Dermis blood vessel endothelial cell (primary cell): ENCODE results near the gene TMEM88. TPM values are rescaled to one million over a fixed set of nuclear protein-coding genes. Genes with fewer than 3 reads are reported as not detected.
A peak's percentile ranks its signal among the peaks of the same experiment; 100 is the strongest.

Source experiments
- DNase-seq: peaks from one replicate; pipeline ENCODE4 v3.0.0; 2010
- total RNA-seq: library from RNA; depleted of rRNA; stranded (reverse); fragments of >200 nt; gene quantifications from 2 replicates; pipeline ENCODE4 v1.2.3, GENCODE V29; 2014

The TMEM88 gene
- total RNA-seq, 1 donor from 2014 or later, result 111 TPM

GRCh38 chr17:7844292-7845154, 10.3 kb upstream of the TMEM88 start:
- DNase-seq, result peak; percentile 97

DNA sequence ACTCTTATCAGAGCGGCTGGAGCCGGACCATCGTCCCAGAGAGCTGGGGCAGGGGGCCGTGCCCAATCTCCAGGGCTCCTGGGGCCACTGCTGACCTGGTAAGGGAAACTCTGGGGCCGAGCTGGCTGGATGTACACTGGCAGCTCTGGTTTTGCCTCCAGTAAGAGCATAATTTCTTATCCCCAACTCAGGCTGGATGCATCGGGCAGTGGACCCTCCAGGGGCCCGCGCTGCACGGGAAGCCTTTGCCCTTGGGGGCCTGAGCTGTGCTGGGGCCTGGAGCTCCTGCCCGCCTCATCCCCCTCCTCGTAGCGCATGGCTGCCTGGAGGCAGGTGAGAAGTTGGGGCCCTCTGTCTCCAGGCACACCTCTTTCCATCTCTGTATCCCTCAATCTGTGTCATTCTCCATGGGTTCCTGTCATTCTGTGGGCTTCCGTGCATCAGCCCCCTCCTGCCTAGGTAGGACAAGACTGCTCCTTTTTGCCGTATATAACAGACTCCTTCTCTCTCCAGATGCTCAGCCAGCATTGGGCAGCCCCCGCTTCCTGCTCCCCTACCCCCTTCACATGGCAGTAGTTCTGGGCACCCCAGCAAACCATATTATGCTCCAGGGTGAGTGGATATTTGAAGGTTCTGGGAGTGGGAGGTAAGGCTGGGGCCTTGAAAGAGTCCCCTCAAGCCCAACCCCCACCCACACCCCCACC, 9.4 kb upstream of the TMEM88 start:
- no peak for DNase-seq

- DNase-seq, result no peak
Measured at GRCh38 chr17:7846063-7846735, 8.7 kb upstream of the TMEM88 start.

- DNase-seq, result no peak
Measured at GRCh38 chr17:7846765-7847661, 7.9 kb upstream of the TMEM88 start.

GRCh38 chr17:7848131-7848579, 6.7 kb upstream of the TMEM88 start:
- no peak for DNase-seq

GRCh38 chr17:7848739-7849129, 6.1 kb upstream of the TMEM88 start:
- no peak for DNase-seq

GRCh38 chr17:7849130-7849750, 5.6 kb upstream of the TMEM88 start:
- DNase-seq, result no peak

GRCh38 chr17:7849751-7850504, 4.9 kb upstream of the TMEM88 start:
- DNase-seq, result no peak

DNA sequence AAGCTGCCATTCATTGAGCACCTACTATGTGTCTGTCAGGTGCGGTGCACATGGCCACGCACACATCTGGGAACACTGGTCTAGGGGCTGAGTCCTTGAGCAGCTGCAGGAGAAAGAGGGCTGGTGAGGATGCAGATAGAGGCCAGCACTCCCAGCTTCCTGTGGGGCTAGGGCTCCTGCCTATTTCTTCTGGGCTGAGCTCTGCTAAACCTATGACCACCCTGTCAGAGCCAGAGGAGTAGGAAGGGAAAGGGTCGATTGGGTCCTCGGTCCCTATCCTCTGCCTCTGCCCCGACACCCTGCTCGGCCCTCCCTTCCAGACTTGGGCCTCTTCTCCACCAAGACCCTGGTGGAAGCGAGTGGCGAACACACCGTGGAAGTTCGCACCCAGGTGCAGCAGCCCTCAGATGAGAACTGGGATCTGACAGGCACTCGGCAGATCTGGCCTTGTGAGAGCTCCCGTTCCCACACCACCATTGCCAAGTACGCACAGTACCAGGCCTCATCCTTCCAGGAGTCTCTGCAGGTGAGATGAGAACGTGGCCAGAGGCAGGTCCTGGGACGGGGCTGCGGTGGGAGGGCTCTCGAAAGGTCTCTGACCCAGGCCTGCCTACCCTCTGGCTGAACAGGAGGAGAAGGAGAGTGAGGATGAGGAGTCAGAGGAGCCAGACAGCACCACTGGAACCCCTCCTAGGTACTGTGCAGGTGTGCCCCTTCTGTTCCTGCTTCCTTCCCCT, 4.0 kb upstream of the TMEM88 start:
- no peak for DNase-seq

DNA sequence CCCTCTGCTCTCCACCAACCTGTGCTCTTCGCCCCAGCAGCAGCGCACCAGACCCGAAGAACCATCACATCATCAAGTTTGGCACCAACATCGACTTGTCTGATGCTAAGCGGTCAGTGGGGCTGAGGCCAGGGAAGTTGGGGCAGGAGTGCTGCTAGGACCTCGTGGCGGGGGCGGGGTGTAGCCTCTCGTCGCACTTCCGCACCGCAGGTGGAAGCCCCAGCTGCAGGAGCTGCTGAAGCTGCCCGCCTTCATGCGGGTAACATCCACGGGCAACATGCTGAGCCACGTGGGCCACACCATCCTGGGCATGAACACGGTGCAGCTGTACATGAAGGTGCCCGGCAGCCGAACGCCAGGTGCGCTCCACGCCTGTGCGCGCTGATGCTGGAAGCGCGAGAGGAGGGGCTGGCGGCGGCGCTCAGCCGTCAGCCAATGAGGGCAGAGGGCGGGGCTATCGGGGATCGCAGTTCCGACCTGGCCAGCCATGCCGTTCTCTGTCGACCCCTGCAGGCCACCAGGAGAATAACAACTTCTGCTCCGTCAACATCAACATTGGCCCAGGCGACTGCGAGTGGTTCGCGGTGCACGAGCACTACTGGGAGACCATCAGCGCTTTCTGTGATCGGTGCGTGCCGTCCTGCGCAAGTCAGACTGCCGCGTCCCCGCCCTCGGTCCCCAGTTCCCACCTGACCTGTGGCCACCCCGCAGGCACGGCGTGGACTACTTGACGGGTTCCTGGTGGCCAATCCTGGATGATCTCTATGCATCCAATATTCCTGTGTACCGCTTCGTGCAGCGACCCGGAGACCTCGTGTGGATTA, 3.2 kb upstream of the TMEM88 start:
- peak; percentile 94 for DNase-seq

DNA sequence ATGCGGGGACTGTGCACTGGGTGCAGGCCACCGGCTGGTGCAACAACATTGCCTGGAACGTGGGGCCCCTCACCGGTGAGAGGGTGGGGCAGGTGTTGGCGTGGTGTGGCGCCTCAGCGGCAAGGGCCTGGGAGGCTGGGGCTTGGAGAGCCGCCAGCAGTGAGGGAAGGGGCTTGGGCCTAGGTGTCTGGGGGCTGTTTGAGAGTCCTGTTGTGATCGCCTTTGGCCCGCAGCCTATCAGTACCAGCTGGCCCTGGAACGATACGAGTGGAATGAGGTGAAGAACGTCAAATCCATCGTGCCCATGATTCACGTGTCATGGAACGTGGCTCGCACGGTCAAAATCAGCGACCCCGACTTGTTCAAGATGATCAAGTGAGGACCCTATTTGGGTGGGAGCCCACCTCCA, 2.6 kb upstream of the TMEM88 start:
- DNase-seq, result no peak

GRCh38 chr17:7852919-7853690, 1.8 kb upstream of the TMEM88 start:
- no peak for DNase-seq

- DNase-seq, result no peak
Measured at GRCh38 chr17:7853691-7854038, 1.2 kb upstream of the TMEM88 start.

GRCh38 chr17:7854078-7854777, 638 bp upstream of the TMEM88 start:
- no peak for DNase-seq

- no peak for DNase-seq
Measured at GRCh38 chr17:7855660-7856010, 769 bp downstream of the TMEM88 start.

DNA sequence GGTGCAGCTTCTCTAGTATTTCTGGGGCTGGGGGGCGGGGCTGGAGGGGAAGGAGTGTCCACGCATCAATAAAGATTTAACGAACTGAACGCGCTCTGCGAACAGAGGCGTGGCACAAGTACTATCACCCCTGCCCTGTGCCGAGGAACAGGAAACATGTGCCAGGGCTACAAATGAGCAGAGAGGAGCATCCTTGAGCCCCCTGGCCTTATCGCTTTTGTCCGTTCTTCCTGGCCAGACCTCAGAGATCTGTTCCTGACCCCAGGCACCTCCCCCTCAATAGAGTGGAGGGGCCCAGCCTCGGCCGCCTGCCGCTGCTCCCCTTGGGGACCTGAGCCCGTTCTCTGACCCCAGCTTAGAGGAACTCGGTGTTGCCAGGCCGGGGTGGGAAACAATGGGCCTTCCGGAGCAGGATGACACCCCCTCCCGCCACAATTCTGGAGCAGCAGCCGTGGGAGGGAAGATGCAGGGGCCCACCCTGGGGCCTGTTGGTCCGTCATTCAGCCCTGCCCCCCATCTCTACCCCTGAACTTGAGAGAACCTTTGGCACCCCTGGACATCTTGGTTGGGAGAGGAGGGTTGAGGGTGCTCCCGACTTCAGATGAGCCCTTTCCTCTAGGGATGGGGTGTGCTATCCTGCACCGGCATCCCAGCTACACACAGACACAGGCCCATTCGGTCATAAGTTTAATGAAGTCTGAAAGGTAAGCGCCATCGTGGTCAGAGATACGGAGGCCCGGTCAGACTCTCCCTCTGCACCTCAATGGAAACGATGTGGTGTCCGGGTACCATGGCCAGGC, 1.3 kb downstream of the TMEM88 start:
- DNase-seq, result peak; percentile 92
